NCI-H446 (cell line): ENCODE results near the gene KAZN.

Experiments used
- DNase-seq, 2 experiments: peaks; one replicate each; lab custom pipeline; 2025; lab: John Stamatoyannopoulos, UW

KAZN gene

GRCh38 chr1:14857436-14858195, 259.1 kb downstream of the KAZN start:
- no peak for DNase-seq

- no peak for DNase-seq
These were observed 263.8 kb downstream of the KAZN start for GRCh38 chr1:14862114-14862771.

GRCh38 chr1:14865106-14865505, 266.6 kb downstream of the KAZN start:
- DNase-seq = no peak

GRCh38 chr1:14866911-14867612, 268.6 kb downstream of the KAZN start:
- DNase-seq = no peak

GRCh38 chr1:14869187-14869586, 270.7 kb downstream of the KAZN start:
- DNase-seq = no peak

- no peak for DNase-seq
These were observed 272.9 kb downstream of the KAZN start for GRCh38 chr1:14871218-14871970.

- DNase-seq = no peak
These were observed 274.3 kb downstream of the KAZN start for GRCh38 chr1:14872762-14873161.

- no peak for DNase-seq
These were observed 275.2 kb downstream of the KAZN start for GRCh38 chr1:14873677-14874076.

- DNase-seq = no peak
These were observed 277.3 kb downstream of the KAZN start for GRCh38 chr1:14875524-14876509.

GRCh38 chr1:14876747-14877146, 278.3 kb downstream of the KAZN start:
- DNase-seq = no peak

GRCh38 chr1:14877224-14877623, 278.7 kb downstream of the KAZN start:
- no peak for DNase-seq

- DNase-seq = no peak
These were observed 279.6 kb downstream of the KAZN start for GRCh38 chr1:14878124-14878523.

GRCh38 chr1:14878951-14879350, 280.5 kb downstream of the KAZN start:
- DNase-seq = no peak

GRCh38 chr1:14880456-14881316, 282.2 kb downstream of the KAZN start:
- DNase-seq = peak in 1 of 2 experiments; percentile 29

GRCh38 chr1:14881775-14882672, 283.5 kb downstream of the KAZN start:
- DNase-seq = no peak

GRCh38 chr1:14884614-14885175, 286.2 kb downstream of the KAZN start:
- DNase-seq = no peak

- no peak for DNase-seq
These were observed 288.6 kb downstream of the KAZN start for GRCh38 chr1:14887044-14887566.

GRCh38 chr1:14887764-14888350, 289.4 kb downstream of the KAZN start:
- no peak for DNase-seq
